KMS-11 (cell line): ENCODE results near the gene RAPGEF6.

Source experiments
- H2AFZ ChIP-seq: fragments of 200-600 bp; sonication (generic); 2 replicates; pipeline ENCODE4 v1.6.1; 2016; ENCODE audit warnings: antibody characterized with exemption, mixed run types, low read depth
- H3K27ac ChIP-seq: fragments of 200-600 bp; sonication (generic); 2 replicates; pipeline ENCODE4 v1.6.1; 2016; ENCODE audit warnings: mild to moderate bottlenecking, mixed run types
- H3K27me3 ChIP-seq: fragments of 200-600 bp; sonication (generic); 2 replicates; pipeline ENCODE4 v1.6.1; 2017; ENCODE audit warnings: mild to moderate bottlenecking, low read depth, mixed run types, moderate library complexity; ENCODE audit not compliant: insufficient read depth
- H3K36me3 ChIP-seq: fragments of 200-600 bp; sonication (generic); 2 replicates; pipeline ENCODE4 v1.6.1; 2017; ENCODE audit warnings: mild to moderate bottlenecking, mixed run types; ENCODE audit not compliant: insufficient read depth
- H3K4me1 ChIP-seq: fragments of 200-600 bp; sonication (generic); 2 replicates; pipeline ENCODE4 v1.6.1; 2016; ENCODE audit warnings: mild to moderate bottlenecking, low read depth, mixed run types; ENCODE audit not compliant: poor library complexity, severe bottlenecking
- H3K4me2 ChIP-seq: fragments of 200-600 bp; sonication (generic); 2 replicates; pipeline ENCODE4 v1.7.0; 2016; ENCODE audit warnings: mild to moderate bottlenecking, mixed run types
- H3K4me3 ChIP-seq: fragments of 200-600 bp; sonication (generic); IDR thresholded peaks from 2 replicates; pipeline ENCODE4 v1.6.1; 2017; ENCODE audit warnings: low read depth, low read length, mixed read lengths; ENCODE audit not compliant: insufficient read depth
- H3K79me2 ChIP-seq: fragments of 200-600 bp; sonication (generic); 2 replicates; pipeline ENCODE4 v1.6.1; 2016; ENCODE audit warnings: low read depth, mixed run types; ENCODE audit not compliant: insufficient read depth
- H3K9ac ChIP-seq: fragments of 200-600 bp; sonication (generic); 2 replicates; pipeline ENCODE4 v1.6.1; 2016; ENCODE audit warnings: mild to moderate bottlenecking, mixed run types
- H4K20me1 ChIP-seq: fragments of 200-600 bp; sonication (generic); 2 replicates; pipeline ENCODE4 v1.6.1; 2016; ENCODE audit warnings: mild to moderate bottlenecking, mixed run types; ENCODE audit not compliant: insufficient read depth
- TF ChIP-seq, protein P1 (sequence below): fragments of 200-600 bp; sonication (generic); conservative IDR thresholded peaks from 2 replicates; pipeline ENCODE4 v1.6.1; 2017; ENCODE audit warnings: low read depth, mild to moderate bottlenecking, antibody characterized with exemption, low read length, moderate library complexity, mixed read lengths

The RAPGEF6 gene

DNA sequence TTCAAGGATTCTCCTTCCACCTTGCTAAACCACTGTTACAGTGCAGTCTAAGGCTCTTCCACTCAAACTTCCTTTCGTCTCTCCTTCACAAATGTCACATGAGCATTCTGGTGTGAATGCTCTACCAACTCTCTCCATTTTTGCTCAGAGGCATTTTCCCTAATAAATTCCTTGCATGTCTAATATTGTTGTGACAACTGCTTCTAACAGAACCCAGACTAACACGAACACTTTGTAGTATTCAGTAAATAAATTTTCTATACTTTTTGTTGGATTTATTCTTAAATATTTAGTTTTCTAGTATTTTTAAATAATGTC, 24.0 kb downstream of the RAPGEF6 start:
- no peak overlapping the region for H3K9ac ChIP-seq
- no peaks in the 10 kb centered on the region for H3K36me3 ChIP-seq
- no peaks in the 10 kb centered on the region for H3K27me3 ChIP-seq
- H3K79me2 ChIP-seq, result peaks cover 54% of the 10 kb centered on the region; the same call in 1 of the 2 replicates
- no peak overlapping the region for H3K4me3 ChIP-seq
- H3K27ac ChIP-seq, result no peak overlapping the region
- no peaks in the 10 kb centered on the region for H3K4me1 ChIP-seq
- TF ChIP-seq, protein P1, sequence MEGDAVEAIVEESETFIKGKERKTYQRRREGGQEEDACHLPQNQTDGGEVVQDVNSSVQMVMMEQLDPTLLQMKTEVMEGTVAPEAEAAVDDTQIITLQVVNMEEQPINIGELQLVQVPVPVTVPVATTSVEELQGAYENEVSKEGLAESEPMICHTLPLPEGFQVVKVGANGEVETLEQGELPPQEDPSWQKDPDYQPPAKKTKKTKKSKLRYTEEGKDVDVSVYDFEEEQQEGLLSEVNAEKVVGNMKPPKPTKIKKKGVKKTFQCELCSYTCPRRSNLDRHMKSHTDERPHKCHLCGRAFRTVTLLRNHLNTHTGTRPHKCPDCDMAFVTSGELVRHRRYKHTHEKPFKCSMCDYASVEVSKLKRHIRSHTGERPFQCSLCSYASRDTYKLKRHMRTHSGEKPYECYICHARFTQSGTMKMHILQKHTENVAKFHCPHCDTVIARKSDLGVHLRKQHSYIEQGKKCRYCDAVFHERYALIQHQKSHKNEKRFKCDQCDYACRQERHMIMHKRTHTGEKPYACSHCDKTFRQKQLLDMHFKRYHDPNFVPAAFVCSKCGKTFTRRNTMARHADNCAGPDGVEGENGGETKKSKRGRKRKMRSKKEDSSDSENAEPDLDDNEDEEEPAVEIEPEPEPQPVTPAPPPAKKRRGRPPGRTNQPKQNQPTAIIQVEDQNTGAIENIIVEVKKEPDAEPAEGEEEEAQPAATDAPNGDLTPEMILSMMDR, result no peak
- no peak overlapping the region for H2AFZ ChIP-seq
- no peak overlapping the region for H3K4me2 ChIP-seq
- H4K20me1 ChIP-seq, result peaks cover 8% of the 10 kb centered on the region; the same call in 1 of the 2 replicates

- Histone ChIP-seq H4K20me1 (peaks cover 8% of the 10 kb centered on the region; the same call in 1 of the 2 replicates), H3K4me3 (no peak overlapping the region), H3K36me3 (no peaks in the 10 kb centered on the region), H3K4me2 (no peak overlapping the region), H3K27me3 (no peaks in the 10 kb centered on the region), H3K9ac (no peak overlapping the region), H3K79me2 (peaks cover 48% of the 10 kb centered on the region; the same call in 1 of the 2 replicates), H3K27ac (no peak overlapping the region), H3K4me1 (no peaks in the 10 kb centered on the region), H2AFZ (no peak overlapping the region)
- TF ChIP-seq, protein P1, result no peak
Measured at GRCh38 chr5:131610198-131611063, 24.6 kb downstream of the RAPGEF6 start.

DNA sequence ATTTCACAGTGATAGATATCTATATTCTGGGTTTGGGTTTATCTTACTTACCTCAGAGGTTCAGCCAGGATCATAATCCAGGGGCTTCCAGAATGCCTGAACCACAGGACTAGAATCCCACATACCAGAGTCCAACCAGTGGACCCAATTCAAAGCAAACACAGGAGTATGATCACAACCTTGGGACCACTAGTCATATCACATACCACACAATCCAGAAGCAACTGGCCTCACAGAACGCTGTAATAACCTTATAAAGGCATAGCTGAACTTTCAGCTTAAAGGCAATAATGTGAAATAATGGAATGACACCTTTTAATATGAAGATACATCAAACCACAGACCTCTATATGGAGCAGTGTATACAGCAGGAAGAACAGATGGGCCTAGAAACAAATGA, 25.3 kb downstream of the RAPGEF6 start:
- Histone ChIP-seq H3K4me3 (no peak overlapping the region), H3K27ac (no peak overlapping the region), H4K20me1 (peaks cover 8% of the 10 kb centered on the region; the same call in 1 of the 2 replicates), H2AFZ (no peak overlapping the region), H3K4me2 (no peak overlapping the region), H3K9ac (no peak overlapping the region), H3K36me3 (no peaks in the 10 kb centered on the region), H3K79me2 (peaks cover 46% of the 10 kb centered on the region; the same call in 1 of the 2 replicates), H3K27me3 (no peaks in the 10 kb centered on the region), H3K4me1 (no peaks in the 10 kb centered on the region)
- TF ChIP-seq, protein P1, result no peak

- H3K27ac ChIP-seq, result no peak overlapping the region
- H3K4me1 ChIP-seq, result no peaks in the 10 kb centered on the region
- peaks cover 8% of the 10 kb centered on the region; the same call in 1 of the 2 replicates for H4K20me1 ChIP-seq
- TF ChIP-seq, protein P1, result no peak
- H3K9ac ChIP-seq, result no peak overlapping the region
- no peak overlapping the region for H2AFZ ChIP-seq
- no peak overlapping the region for H3K4me3 ChIP-seq
- H3K36me3 ChIP-seq, result no peaks in the 10 kb centered on the region
- H3K27me3 ChIP-seq, result no peaks in the 10 kb centered on the region
- no peak overlapping the region for H3K4me2 ChIP-seq
- H3K79me2 ChIP-seq, result peaks cover 40% of the 10 kb centered on the region; the same call in 1 of the 2 replicates
Measured at GRCh38 chr5:131608597-131608996, 26.4 kb downstream of the RAPGEF6 start.
